Aorta (tissue), 5 donors: Measurements from ENCODE around the gene PSMB5. TPM values are rescaled to one million over a fixed set of nuclear protein-coding genes. Genes with fewer than 3 reads are reported as not detected.

Source experiments
- ATAC-seq: fragments of 200-7000 bp; cut with Tn5 transposase; one replicate; pipeline ENCODE4 v1.9.1; 2022; ENCODE audit warnings: moderate library complexity; ENCODE audit not compliant: low FRiP score
- DNase-seq, 2 donors: peaks; one replicate each; pipeline ENCODE4 v3.0.0-alpha.2; 2020
- H3K27ac ChIP-seq, 2 donors: one replicate each; pipeline ENCODE4 v1.5.1; 2013; ENCODE audit warnings: low read length in 2 of 2, mild to moderate bottlenecking in 2 of 2, moderate library complexity in 2 of 2, control low read depth in 1 of 2, inconsistent platforms in 1 of 2, low read depth in 1 of 2
- H3K27me3 ChIP-seq, 2 donors: one replicate each; pipeline ENCODE4 v1.6.1; 2013; ENCODE audit warnings: control low read depth in 1 of 2, low read length in 1 of 2, mild to moderate bottlenecking in 1 of 2, moderate library complexity in 1 of 2; ENCODE audit not compliant: insufficient read depth in 2 of 2, control insufficient read depth in 1 of 2
- H3K36me3 ChIP-seq, 2 donors: one replicate each; pipeline ENCODE4 v1.6.1; 2013; ENCODE audit warnings: control low read depth in 1 of 2, low read length in 1 of 2, mild to moderate bottlenecking in 1 of 2; ENCODE audit not compliant: insufficient read depth in 2 of 2, control insufficient read depth in 1 of 2
- H3K4me1 ChIP-seq, 2 donors: one replicate each; pipeline ENCODE4 v1.6.1; 2013; ENCODE audit warnings: low read length in 2 of 2, control low read depth in 1 of 2, mild to moderate bottlenecking in 1 of 2, moderate library complexity in 1 of 2; ENCODE audit not compliant: insufficient read depth in 2 of 2, control insufficient read depth in 1 of 2
- H3K4me3 ChIP-seq, 2 donors: one replicate each; pipeline ENCODE4 v1.5.1; 2013; ENCODE audit warnings: low read length in 2 of 2, control low read depth in 1 of 2, mild to moderate bottlenecking in 1 of 2
- H3K9me3 ChIP-seq: one replicate; pipeline ENCODE4 v1.6.1; 2013; ENCODE audit warnings: mild to moderate bottlenecking, low read length; ENCODE audit not compliant: control insufficient read depth
- WGBS, 2 donors: extraction: QIAGEN DNeasy Blood & Tissue Kit; methylation state at CpG; one replicate each; pipeline ENCODE4 v1.1.7; 2013; 5-methylcytosine and 5-hydroxymethylcytosine counted together
- intact Hi-C, 2 donors: fragments of 100-400 bp; cut with DNase I; formaldehyde crosslinking; loops; one replicate each; pipeline versions ENCODE4 v1.14.2 to v1.15.0; 2022
- polyA plus RNA-seq, 2 donors: library from polyadenylated mRNA; stranded (reverse); fragments of 200-250 nt; gene quantifications; one replicate each; pipeline ENCODE4 v1.2.3, GENCODE V29; 2013
- total RNA-seq, 2 donors: library from RNA; stranded (reverse); fragmentation: NEBNext Ultra II Directional; extraction: Animal tissue kit (Norgen Biotek cat#: 25700); gene quantifications; one replicate each; pipeline ENCODE4 v1.2.1, GENCODE V29; 2021
- donor health status: healthy with polysubstance abuse.
- donor health status: Bipolar disorder and iron deficiency.
- donor health status: DM: no; HTN: no; CAD: no.
- donor health status: DM: no; HTN: no; CAD: no.
- donor health status: DM: yes; HTN: yes; CAD: no.

Gene PSMB5
- total and polyA plus RNA-seq, 4 donors, result 67.7 to 116 (median 85.8) TPM

DNA sequence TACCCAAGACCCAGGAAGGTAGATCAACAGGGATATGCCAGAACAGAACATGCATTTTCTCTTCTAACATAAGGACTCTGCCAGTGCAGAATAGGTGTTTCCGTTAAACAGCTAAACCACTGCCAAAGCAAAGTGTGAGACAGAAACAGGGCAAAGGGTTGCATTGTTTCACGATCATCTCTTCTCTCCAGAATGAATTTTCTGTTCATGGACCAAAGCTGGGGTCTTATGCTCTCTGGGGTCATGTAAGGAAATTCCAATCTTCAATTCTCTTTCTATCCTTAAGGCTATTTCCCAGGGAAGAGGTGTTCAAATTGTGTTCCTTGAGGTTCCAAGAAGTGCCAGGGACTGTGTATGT lies 10.9 kb downstream of the PSMB5 start:
- WGBS, 2 donors, result 88 to 89% methylated on average over 2 of the region's 2 CpGs
- no peak for ATAC-seq
- H3K9me3 ChIP-seq, result no peaks in the 10 kb centered on the region

DNA sequence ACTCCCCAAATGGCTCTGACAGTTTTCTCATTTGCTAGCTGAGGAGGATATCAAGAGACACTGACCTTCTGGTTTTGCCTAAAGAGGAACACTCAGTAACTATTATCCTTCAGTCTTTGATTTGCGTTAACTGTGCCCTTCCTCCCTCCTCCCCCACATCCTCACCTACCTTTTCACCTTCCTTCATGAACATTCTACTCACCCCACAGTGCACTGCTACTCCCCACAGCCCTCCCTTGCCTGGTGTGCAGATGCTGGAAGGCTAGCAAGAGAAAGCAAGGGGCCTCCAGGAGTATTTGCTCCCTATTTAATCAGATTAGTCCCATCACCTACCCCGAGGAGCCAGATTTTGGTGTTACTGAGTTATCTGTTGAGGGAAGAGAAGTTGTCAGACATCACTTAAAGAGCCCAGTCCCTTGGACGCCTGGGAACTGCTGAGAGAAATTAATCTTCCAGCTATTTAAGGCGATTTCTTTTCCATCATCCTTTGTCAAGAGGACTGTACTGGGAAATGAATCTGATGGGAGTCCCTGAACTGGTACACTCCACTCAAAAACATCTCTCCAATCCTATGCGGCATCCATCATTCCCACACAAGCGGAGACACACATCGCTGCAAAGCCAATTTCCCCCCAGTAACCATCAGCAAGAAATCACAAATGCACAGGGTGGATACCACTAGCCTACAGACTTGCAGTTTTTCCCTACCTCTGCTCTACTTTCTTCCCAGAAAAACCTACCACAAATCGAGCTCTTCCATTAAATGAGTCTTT lies 11.5 kb downstream of the PSMB5 start:
- no peaks in the 10 kb centered on the region for H3K27me3 ChIP-seq
- no peaks in the 10 kb centered on the region for H3K4me1 ChIP-seq
- no peak overlapping the region for H3K27ac ChIP-seq
- H3K36me3 ChIP-seq, result peaks cover 0 to 3% of the 10 kb centered on the region in 2 donors
- no peaks in the 10 kb centered on the region for H3K9me3 ChIP-seq
- WGBS, 2 donors, result 60 to 70% methylated on average over 8 of the region's 8 CpGs
- intact Hi-C loops, result no loop called here
- H3K4me3 ChIP-seq, result no peak overlapping the region
- no peak for ATAC-seq
- no peak for DNase-seq

More for the DNA sequence above, 10.9 kb downstream of the PSMB5 start:
- no peak overlapping the region for H3K27ac ChIP-seq
- H3K4me1 ChIP-seq, result no peaks in the 10 kb centered on the region
- no peak for DNase-seq
- H3K36me3 ChIP-seq, result peaks cover 0 to 3% of the 10 kb centered on the region in 2 donors
- intact Hi-C loops, result no loop called here
- H3K4me3 ChIP-seq, result no peak overlapping the region
- no peaks in the 10 kb centered on the region for H3K27me3 ChIP-seq

DNA sequence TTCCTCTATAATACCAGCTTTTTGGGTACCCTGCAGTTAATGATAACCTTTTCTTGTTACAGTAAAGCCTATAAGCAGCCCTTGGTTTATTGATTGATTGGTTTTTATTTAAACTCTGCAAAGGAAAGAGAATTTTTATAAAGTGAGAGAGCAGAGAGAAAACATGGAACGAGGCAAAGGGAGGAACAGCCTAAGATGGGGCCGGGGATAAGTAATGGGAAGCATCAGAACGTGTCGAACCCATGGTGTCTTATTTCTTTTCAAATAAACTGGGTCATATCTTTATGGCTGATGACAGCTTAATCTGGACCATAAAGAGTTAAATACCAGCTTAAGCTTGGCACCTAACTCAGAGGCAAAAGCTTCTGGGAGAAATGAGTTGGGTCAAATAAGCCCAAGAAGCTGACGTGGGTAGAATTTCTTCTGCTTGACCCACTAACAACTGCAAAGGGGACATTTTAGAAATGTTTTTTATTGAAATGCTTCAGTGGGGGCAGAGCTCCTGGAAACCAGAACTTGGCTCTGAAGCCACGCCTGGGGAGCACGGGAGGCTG lies 12.7 kb downstream of the PSMB5 start:
- Histone ChIP-seq H3K36me3 (peaks cover 0 to 3% of the 10 kb centered on the region in 2 donors), H3K27me3 (no peaks in the 10 kb centered on the region), H3K4me3 (no peak overlapping the region), H3K27ac (no peak overlapping the region), H3K4me1 (no peaks in the 10 kb centered on the region), H3K9me3 (no peaks in the 10 kb centered on the region)
- 44 to 46% methylated on average over 7 of the region's 7 CpGs for WGBS, 2 donors
- intact Hi-C loops, result no loop called here
- ATAC-seq (no peak), DNase-seq (no peak)

DNA sequence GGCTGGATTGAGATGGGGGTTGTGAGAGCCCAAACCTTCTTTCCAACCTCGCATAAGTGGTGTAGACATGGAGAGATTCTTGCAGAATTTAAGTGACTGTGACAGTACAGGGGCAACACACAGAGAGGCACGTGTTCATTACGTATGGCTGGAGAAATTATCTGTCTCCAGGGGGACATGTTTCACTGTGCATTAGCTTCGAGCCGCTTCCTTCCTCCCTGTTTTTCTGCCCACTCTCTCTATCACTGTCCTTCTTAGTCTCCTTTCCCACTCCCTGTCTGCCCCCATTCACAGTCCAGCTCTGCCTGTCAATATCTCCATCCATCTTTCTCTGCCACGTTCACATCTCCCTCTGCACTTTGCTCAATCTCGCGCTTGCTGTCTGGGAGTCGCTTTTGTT lies 13.3 kb downstream of the PSMB5 start:
- ATAC-seq (no peak), DNase-seq (no peak)
- no peaks in the 10 kb centered on the region for H3K27me3 ChIP-seq
- WGBS, 2 donors, result 49 to 69% methylated on average over 9 of the region's 9 CpGs
- peaks cover 0 to 3% of the 10 kb centered on the region in 2 donors for H3K36me3 ChIP-seq
- H3K27ac ChIP-seq, result no peak overlapping the region
- H3K4me3 ChIP-seq, result no peak overlapping the region
- intact Hi-C loops, result no loop called here
- no peaks in the 10 kb centered on the region for H3K9me3 ChIP-seq
- no peaks in the 10 kb centered on the region for H3K4me1 ChIP-seq

DNA sequence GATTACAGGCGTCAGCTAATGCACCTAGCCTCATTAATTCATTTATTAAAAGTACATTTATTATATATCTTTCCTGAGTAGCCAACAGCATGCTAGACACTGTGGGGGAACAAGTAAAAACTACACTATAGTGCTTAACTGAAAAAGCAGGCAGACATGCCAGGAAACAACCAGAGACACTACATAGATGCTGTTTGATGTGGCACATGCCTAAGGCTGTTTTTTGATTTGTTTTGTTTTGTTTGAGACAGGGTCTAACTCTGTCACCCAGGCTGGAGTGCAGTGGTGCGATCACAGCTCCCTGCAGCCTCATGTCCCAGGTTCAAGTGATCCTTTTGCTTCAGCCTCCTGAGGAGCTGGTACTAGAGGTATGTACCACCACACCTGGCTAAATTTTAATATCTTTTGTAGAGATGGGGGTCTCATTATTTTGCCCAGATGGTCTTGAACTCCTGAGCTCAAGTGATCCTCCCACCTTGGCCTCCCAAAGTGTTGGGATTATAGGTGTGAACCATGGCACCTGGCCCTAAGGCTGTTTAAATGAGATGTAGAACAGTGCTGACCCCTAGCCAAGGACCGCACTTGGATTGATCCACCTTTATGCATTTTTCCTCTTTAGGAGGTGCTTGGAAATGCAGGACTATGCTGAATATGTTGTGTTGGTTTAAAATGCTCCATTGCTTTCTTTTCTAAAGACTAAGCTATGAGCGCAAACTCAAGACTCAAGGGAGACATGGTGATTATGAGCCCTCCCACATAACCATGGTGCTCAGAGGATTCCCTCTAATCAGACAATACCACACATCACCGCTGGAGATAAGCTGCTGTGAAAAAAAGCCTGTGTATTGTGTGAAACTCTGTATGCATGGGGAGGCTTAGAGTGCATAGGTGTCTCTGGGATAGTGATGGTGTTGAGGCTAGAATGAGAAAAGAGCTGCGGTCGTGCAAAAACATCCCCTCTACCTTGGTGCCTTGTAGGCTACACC lies 14.3 kb downstream of the PSMB5 start:
- WGBS, 2 donors, result 89 to 93% methylated on average over 7 of the region's 7 CpGs
- Histone ChIP-seq H3K27me3 (no peaks in the 10 kb centered on the region), H3K4me3 (no peak overlapping the region), H3K36me3 (no peaks in the 10 kb centered on the region), H3K9me3 (no peaks in the 10 kb centered on the region), H3K4me1 (no peaks in the 10 kb centered on the region), H3K27ac (no peak overlapping the region)
- ATAC-seq, result no peak
- no peak for DNase-seq
- intact Hi-C loops, result no loop called here

DNA sequence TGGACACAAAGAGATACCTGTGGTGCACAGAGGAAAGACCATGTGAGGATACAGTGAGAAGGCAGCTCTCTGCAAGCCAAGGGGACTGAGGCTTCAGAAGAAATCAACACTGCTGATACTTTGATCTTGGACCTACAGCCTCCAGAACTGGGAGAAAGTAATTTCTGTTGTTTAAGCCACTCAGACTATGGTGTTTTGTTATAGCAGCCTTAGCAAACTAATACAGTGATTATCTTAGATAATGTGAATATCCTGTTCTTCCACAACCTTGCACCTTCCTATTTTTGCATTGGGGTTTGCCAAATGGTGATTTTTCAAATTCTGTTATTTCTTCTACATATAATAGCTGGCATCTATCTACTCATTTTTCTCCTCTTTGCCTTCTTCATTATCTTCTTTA lies 16.6 kb downstream of the PSMB5 start:
- intact Hi-C loops, result no loop called here
- no peaks in the 10 kb centered on the region for H3K27me3 ChIP-seq
- H3K4me3 ChIP-seq, result no peak overlapping the region
- H3K27ac ChIP-seq, result no peak overlapping the region
- ATAC-seq, result no peak
- DNase-seq, result no peak
- no peaks in the 10 kb centered on the region for H3K4me1 ChIP-seq
- H3K9me3 ChIP-seq, result no peaks in the 10 kb centered on the region
- H3K36me3 ChIP-seq, result no peaks in the 10 kb centered on the region

DNA sequence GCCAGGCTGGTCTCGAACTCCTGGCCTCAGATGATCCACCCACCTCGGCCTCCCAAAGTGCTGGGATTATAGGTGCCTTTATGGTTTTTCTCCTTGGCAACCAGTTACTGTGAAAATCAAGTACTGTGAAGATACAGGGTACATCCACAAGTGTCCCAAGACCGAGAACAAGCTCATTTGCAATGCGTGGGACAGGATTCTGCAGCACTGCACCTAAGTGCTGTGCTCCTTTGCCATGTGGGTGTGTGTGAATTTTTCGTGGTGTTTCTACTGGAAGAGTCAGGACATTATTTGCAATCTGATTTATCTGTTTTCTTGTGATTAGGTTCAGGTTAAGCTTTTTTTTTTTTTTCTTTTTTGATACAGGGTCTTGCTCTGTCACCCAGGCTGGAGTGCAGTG lies 17.6 kb downstream of the PSMB5 start:
- 80 to 84% methylated on average over 5 of the region's 5 CpGs for WGBS, 2 donors
- intact Hi-C loops, result no loop called here

DNA sequence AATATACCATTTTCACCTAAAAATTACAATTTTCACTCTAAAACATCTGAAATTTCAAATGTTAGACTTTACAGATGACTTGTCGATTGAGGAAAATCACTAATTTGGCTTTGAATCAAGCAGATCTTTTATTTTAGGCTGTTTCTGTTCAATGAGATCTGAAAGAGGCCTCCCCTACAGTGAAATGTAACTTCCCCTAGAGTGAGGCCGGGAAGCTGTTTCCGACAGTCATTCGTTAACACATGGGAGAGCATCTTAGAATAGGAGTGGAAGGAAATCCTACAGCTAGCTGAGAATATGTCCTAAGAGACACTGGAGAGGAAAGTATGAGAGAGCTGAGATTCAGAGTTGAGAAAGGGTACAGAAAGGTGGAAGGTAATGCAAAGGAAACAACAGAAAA lies 19.1 kb downstream of the PSMB5 start:
- Histone ChIP-seq H3K4me3 (no peak overlapping the region), H3K36me3 (no peaks in the 10 kb centered on the region), H3K27ac (no peak overlapping the region), H3K27me3 (no peaks in the 10 kb centered on the region), H3K4me1 (no peaks in the 10 kb centered on the region), H3K9me3 (no peaks in the 10 kb centered on the region)
- DNase-seq, result no peak
- no peak for ATAC-seq
- WGBS, 2 donors, result 86 to 88% methylated on average over 4 of the region's 4 CpGs
- intact Hi-C loops, result no loop called here

More for the DNA sequence above, 17.6 kb downstream of the PSMB5 start:
- Histone ChIP-seq H3K27me3 (no peaks in the 10 kb centered on the region), H3K9me3 (no peaks in the 10 kb centered on the region), H3K4me3 (no peak overlapping the region), H3K27ac (no peak overlapping the region), H3K4me1 (no peaks in the 10 kb centered on the region), H3K36me3 (no peaks in the 10 kb centered on the region)
- ATAC-seq, result no peak
- DNase-seq, result no peak
